DOHH2 (cell line): ENCODE data around the gene CCZ1B.
"Not testable (repeated sequence)": the region's sequence is repeated elsewhere in the genome, so short reads cannot be mapped to it uniquely, and the experiment has no call there.

ENCODE experiments used
- H3F3A ChIP-seq: fragments of 200-600 bp; sonication (generic), shearing (Covaris generic); 2 replicates; pipeline ENCODE4 v1.6.0; 2016; ENCODE audit warnings: antibody characterized with exemption, mild to moderate bottlenecking; ENCODE audit not compliant: control insufficient read depth, insufficient read depth
- H3K27ac ChIP-seq: fragments of 200-600 bp; sonication (generic); 2 replicates; pipeline ENCODE4 v1.5.1; 2014; ENCODE audit warnings: low read depth, mild to moderate bottlenecking, low read length, moderate library complexity
- H3K27me3 ChIP-seq: fragments of 200-600 bp; sonication (generic); 2 replicates; pipeline ENCODE4 v1.6.1; 2014; ENCODE audit warnings: mild to moderate bottlenecking, low read length, mixed read lengths; ENCODE audit not compliant: control insufficient read depth
- H3K36me3 ChIP-seq: fragments of 200-600 bp; sonication (generic); 2 replicates; pipeline ENCODE4 v1.6.1; 2014; ENCODE audit warnings: mild to moderate bottlenecking, low read length, moderate library complexity, mixed read lengths; ENCODE audit not compliant: control insufficient read depth
- H3K4me1 ChIP-seq: fragments of 200-600 bp; sonication (generic); 2 replicates; pipeline ENCODE4 v1.6.1; 2014; ENCODE audit warnings: mild to moderate bottlenecking, low read length, mixed read lengths; ENCODE audit not compliant: control insufficient read depth
- H3K4me2 ChIP-seq: fragments of 200-600 bp; sonication (generic); 2 replicates; pipeline ENCODE4 v1.6.0; 2014; ENCODE audit warnings: mild to moderate bottlenecking, low read length, moderate library complexity
- H3K4me3 ChIP-seq: fragments of 200-600 bp; sonication (generic); 2 replicates; pipeline ENCODE4 v1.5.1; 2014; ENCODE audit warnings: mild to moderate bottlenecking, low read length, mixed read lengths
- H3K79me2 ChIP-seq: fragments of 200-600 bp; sonication (generic); 2 replicates; pipeline ENCODE4 v1.6.1; 2014; ENCODE audit warnings: mild to moderate bottlenecking, low read length, mixed read lengths; ENCODE audit not compliant: control insufficient read depth
- H3K9me2 ChIP-seq: fragments of 200-600 bp; sonication (generic); replicated peaks from 2 replicates; pipeline ENCODE4 v1.6.1; 2014; ENCODE audit warnings: mild to moderate bottlenecking, low read length, mixed read lengths; ENCODE audit not compliant: control insufficient read depth
- H3K9me3 ChIP-seq: fragments of 200-600 bp; sonication (generic); 2 replicates; pipeline ENCODE4 v1.6.1; 2014; ENCODE audit warnings: antibody characterized with exemption, low read length, mixed read lengths; ENCODE audit not compliant: control insufficient read depth, insufficient read depth
- H4K20me1 ChIP-seq: fragments of 200-600 bp; sonication (generic); 2 replicates; pipeline ENCODE4 v1.6.0; 2014; ENCODE audit warnings: low read depth, mild to moderate bottlenecking, antibody characterized with exemption, low read length, moderate library complexity; ENCODE audit not compliant: control insufficient read depth, insufficient read depth

The CCZ1B gene

GRCh38 chr7:6792113-6792872 is 33.8 kb downstream of the CCZ1B start:
- not testable (repeated sequence) for H3K4me1 ChIP-seq, H3K4me3 ChIP-seq, H3F3A ChIP-seq, H3K27me3 ChIP-seq, H3K36me3 ChIP-seq, H3K79me2 ChIP-seq, H3K9me2 ChIP-seq, H3K27ac ChIP-seq, H4K20me1 ChIP-seq, H3K4me2 ChIP-seq, H3K9me3 ChIP-seq

GRCh38 chr7:6789353-6789752 is 36.7 kb downstream of the CCZ1B start:
- not testable (repeated sequence) for H3K9me3 ChIP-seq, H3K4me3 ChIP-seq, H3K4me2 ChIP-seq, H3K27ac ChIP-seq, H4K20me1 ChIP-seq, H3K9me2 ChIP-seq, H3K27me3 ChIP-seq, H3K4me1 ChIP-seq, H3K36me3 ChIP-seq, H3K79me2 ChIP-seq, H3F3A ChIP-seq

- H4K20me1 ChIP-seq, H3K4me3 ChIP-seq, H3K79me2 ChIP-seq, H3K4me1 ChIP-seq, H3K27me3 ChIP-seq, H3K36me3 ChIP-seq, H3K27ac ChIP-seq, H3K4me2 ChIP-seq, H3F3A ChIP-seq, H3K9me3 ChIP-seq, H3K9me2 ChIP-seq: not testable (repeated sequence)
These were observed 44.5 kb downstream of the CCZ1B start for GRCh38 chr7:6781581-6781980.

DNA sequence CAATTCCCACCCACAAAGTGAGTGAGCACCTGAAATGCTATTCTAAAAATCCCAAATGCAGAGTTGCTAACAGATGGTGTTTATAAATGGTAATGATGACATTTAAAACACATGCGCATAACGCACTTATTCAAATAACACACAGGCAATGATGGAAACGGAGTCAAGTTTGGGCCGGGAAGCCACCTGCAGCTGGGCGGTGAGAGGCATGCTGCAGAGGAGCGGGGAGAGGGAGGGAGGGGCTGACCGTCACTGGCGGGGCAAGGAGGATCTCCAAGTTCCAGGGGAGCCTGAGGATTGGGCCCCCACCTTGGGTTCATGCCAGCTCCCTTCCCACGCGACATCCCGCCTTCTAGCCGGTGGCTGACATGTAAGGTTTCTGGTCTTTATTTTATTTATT is 64.9 kb downstream of the CCZ1B start:
- H3K4me2 ChIP-seq, H3F3A ChIP-seq, H4K20me1 ChIP-seq, H3K9me3 ChIP-seq, H3K27ac ChIP-seq, H3K4me3 ChIP-seq, H3K4me1 ChIP-seq, H3K9me2 ChIP-seq, H3K79me2 ChIP-seq, H3K36me3 ChIP-seq, H3K27me3 ChIP-seq: not testable (repeated sequence)

DNA sequence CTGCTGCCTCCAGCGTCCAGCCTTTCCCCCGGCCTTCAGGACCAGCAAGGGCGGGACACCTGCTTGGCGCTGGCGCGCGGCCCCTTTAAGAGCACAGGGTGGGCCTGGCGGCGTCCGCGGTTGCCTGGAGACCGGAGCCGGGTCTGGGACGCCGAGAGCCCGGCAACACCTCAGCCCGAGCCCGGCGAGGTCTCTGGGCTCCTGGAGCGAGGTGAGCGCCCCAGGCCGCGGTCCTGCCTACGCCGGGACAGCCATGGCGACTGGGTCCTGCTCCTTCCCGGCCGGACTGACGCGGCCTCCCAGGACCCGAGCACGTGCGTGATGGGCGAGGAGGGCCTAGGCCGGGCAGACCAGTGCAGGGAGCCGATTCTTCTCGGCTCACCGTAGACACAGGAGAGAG is 72.1 kb downstream of the CCZ1B start, which contains the start of gene RSPH10B2:
RSPH10B2 (plus strand) TSS at position 140 of the 400 bp plus-strand sequence. CDS start 3,575 bp downstream, outside the sequence.
- not testable (repeated sequence) for H3K27me3 ChIP-seq, H3K27ac ChIP-seq, H3K36me3 ChIP-seq, H3F3A ChIP-seq, H3K79me2 ChIP-seq, H4K20me1 ChIP-seq, H3K9me3 ChIP-seq, H3K4me1 ChIP-seq, H3K4me2 ChIP-seq, H3K4me3 ChIP-seq, H3K9me2 ChIP-seq

DNA sequence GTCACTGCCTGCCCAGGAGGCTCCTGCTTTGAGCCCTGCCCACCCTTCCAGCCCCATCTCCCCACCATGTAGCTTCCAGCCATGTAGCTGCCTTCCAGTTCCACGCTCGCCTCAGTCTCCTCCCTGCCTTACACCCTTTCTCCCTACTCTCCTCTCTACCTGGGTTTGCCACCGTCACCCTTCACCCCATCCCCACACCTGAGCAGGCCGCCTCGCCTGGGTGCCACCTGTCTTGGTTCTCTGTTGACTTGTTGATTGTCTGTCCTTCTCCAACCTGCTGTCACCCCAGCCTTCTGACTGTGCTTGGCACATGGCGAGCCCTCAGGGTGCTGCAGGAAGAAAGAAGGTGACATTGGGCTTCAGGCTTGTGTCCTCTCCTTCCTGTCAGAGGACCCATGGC is 75.9 kb downstream of the CCZ1B start:
- not testable (repeated sequence) for H3K27ac ChIP-seq, H3K9me3 ChIP-seq, H3K4me2 ChIP-seq, H3F3A ChIP-seq, H3K36me3 ChIP-seq, H4K20me1 ChIP-seq, H3K4me1 ChIP-seq, H3K9me2 ChIP-seq, H3K27me3 ChIP-seq, H3K4me3 ChIP-seq, H3K79me2 ChIP-seq

- H3K4me2 ChIP-seq, H3K79me2 ChIP-seq, H4K20me1 ChIP-seq, H3K9me2 ChIP-seq, H3K4me1 ChIP-seq, H3F3A ChIP-seq, H3K9me3 ChIP-seq, H3K27me3 ChIP-seq, H3K4me3 ChIP-seq, H3K36me3 ChIP-seq, H3K27ac ChIP-seq: not testable (repeated sequence)
These were observed 76.7 kb downstream of the CCZ1B start for GRCh38 chr7:6749335-6749734.
